ENCODE measurements around the gene NMBR. TPM values are rescaled to one million over a fixed set of nuclear protein-coding genes. Genes with fewer than 3 reads are reported as not detected.

The NMBR gene
- total and polyA plus RNA-seq, 2 of the 8 experiments (the other 6 are each of a cell fraction or from before 2014, with no cell fraction given), result 0.08 TPM; not detected in 1

GRCh38 chr6:142088858-142089216, 58.1 kb downstream of the NMBR start:
- H3K79me2 ChIP-seq (ENCODE audit: control insufficient read depth in 1 of 2, insufficient read depth in 2 of 2, low read length in 2 of 2), result no peaks in the 10 kb centered on the region
- CTCF ChIA-PET (ENCODE audit: partially characterized antibody), result interaction anchor here (0.6 to 0.9 kb wide), 4 partner anchors 12 to 222 kb away, joined by 3 to 5 read pairs (median 4); no protein-coding TSS in a partner anchor
- peaks cover 0 to 1% of the 10 kb centered on the region in 2 experiments for H4K20me1 ChIP-seq (replicated peaks in 1 of 2; ENCODE audit: control insufficient read depth in 1 of 2, insufficient read depth in 2 of 2, low read length in 2 of 2)
- H3K56ac ChIP-seq (replicated peaks; ENCODE audit: insufficient read length, low read depth, low read length), result no peak overlapping the region
- peak overlapping the region in 3 of 4 experiments; percentile 44 to 52 (median 47); a peak in 7 of 8 replicates for H3K4me3 ChIP-seq (ENCODE audit: extremely low read depth in 1 of 4, insufficient read depth in 2 of 4, low read depth in 3 of 4, low read length in 4 of 4)
- no peak overlapping the region for H2BK5ac ChIP-seq (ENCODE audit: low read depth, low read length)
- H3K4ac ChIP-seq (replicated peaks; ENCODE audit: insufficient read length, low read depth, low read length), result no peak overlapping the region
- H3K27ac ChIP-seq (ENCODE audit: low read depth, low read length), result no peak overlapping the region
- no peaks in the 10 kb centered on the region for H3K9me3 ChIP-seq (ENCODE audit: insufficient read depth in 2 of 2, low read depth in 1 of 2, low read length in 1 of 2)
- no peak overlapping the region for H2BK12ac ChIP-seq (ENCODE audit: low read depth, low read length)
- H3K4me2 ChIP-seq (ENCODE audit: insufficient read depth in 1 of 2, low read depth in 2 of 2, low read length in 2 of 2), result peak overlapping the region; percentile 69 to 95
- H2BK15ac ChIP-seq (ENCODE audit: low read length), result no peak overlapping the region
- H3K14ac ChIP-seq (ENCODE audit: insufficient read length), result no peak overlapping the region
- DNase-seq (ENCODE audit: low read depth in 1 of 2, low spot score in 2 of 2) (peak in 1 of 2 experiments; percentile 58), FAIRE-seq (no peak)
- H3K36me3 ChIP-seq (ENCODE audit: control insufficient read depth in 2 of 4, insufficient read depth in 4 of 4, low read length in 3 of 4), result no peaks in the 10 kb centered on the region
- H3K4me1 ChIP-seq (replicated peaks in 1 of 4; ENCODE audit: control insufficient read depth in 3 of 4, insufficient read depth in 4 of 4, low read length in 3 of 4), result no peaks in the 10 kb centered on the region
- POLR2A ChIA-PET (ENCODE audit: partially characterized antibody), result interaction anchor here (0.6 to 0.9 kb wide), 3 partner anchors 36 to 102 kb away, joined by 3 to 7 read pairs (median 3); no protein-coding TSS in a partner anchor
- H4K8ac ChIP-seq (ENCODE audit: extremely low read depth, insufficient read depth, low read length), result no peak overlapping the region
- no peak overlapping the region for H2BK20ac ChIP-seq (ENCODE audit: low read length)
- no peak overlapping the region for H3K9ac ChIP-seq (replicated peaks in 1 of 4; ENCODE audit: extremely low read depth in 1 of 4, low read depth in 3 of 4, low read length in 3 of 4)
- H3K27me3 ChIP-seq (replicated peaks in 1 of 4; ENCODE audit: control insufficient read depth in 3 of 4, extremely low read depth in 1 of 4, insufficient read depth in 3 of 4, low read length in 3 of 4), result peaks cover 0 to 8% (median 6%) of the 10 kb centered on the region in 4 experiments; a peak in 4 of 7 replicates
- peaks cover 8% of the 10 kb centered on the region for H3K23me2 ChIP-seq (ENCODE audit: low read depth, low read length)
- H3K23ac ChIP-seq (ENCODE audit: insufficient read length), result no peak overlapping the region
- H3K18ac ChIP-seq (ENCODE audit: extremely low read depth, low read length), result no peak overlapping the region
- no peak overlapping the region for H2BK120ac ChIP-seq (replicated peaks; ENCODE audit: low read depth, low read length)
- 39% methylated on average over 14 of the region's 14 CpGs; no CpG with 5 or more reads in 1 of the 2 experiments for WGBS, 2 experiments (ENCODE audit: extremely low coverage in 1 of 2, insufficient coverage in 1 of 2, insufficient read length in 1 of 2, insufficient replicate concordance in 2 of 2, low coverage in 1 of 2, low lambda C conversion rate in 2 of 2, missing lambda C conversion rate in 1 of 2)
- H4K91ac ChIP-seq (replicated peaks; ENCODE audit: insufficient read length, low read length), result no peak overlapping the region
- no peaks in the 10 kb centered on the region for H3K79me1 ChIP-seq (ENCODE audit: low read depth, low read length)
- no peak overlapping the region for H2AK5ac ChIP-seq (ENCODE audit: low read depth, low read length)
- H4K5ac ChIP-seq (ENCODE audit: insufficient read length, low read depth, low read length), result no peak overlapping the region
- no peak overlapping the region for H2AFZ ChIP-seq (ENCODE audit: low read length)
- TF ChIP-seq SAP30 (IDR thresholded peaks at IDR 0.05; ENCODE audit: insufficient read depth, insufficient replicate concordance, low read length) (peak; percentile 92), RAD21 (IDR thresholded peaks at IDR 0.05 in 1 of 2, conservative IDR thresholded peaks at IDR 0.05 in 1 of 2; ENCODE audit: low read depth in 2 of 2, low read length in 2 of 2) (peak in 1 of 2 experiments; percentile 13; a peak in 1 of 4 replicates), USF2 (IDR thresholded peaks at IDR 0.05; ENCODE audit: low read length) (no peak), TAF7 (optimal IDR thresholded peaks at IDR 0.05; ENCODE audit: borderline replicate concordance, low read depth, low read length) (peak; percentile 89), RXRA (IDR thresholded peaks at IDR 0.05; ENCODE audit: insufficient read depth, low read depth, low read length) (no peak), ATF3 (IDR thresholded peaks at IDR 0.05; ENCODE audit: insufficient read depth, low read depth, low read length) (no peak), SIN3A (conservative IDR thresholded peaks at IDR 0.05 in 1 of 2, IDR thresholded peaks at IDR 0.05 in 1 of 2; ENCODE audit: low read depth in 1 of 2, low read length in 2 of 2) (peak; percentile 98 to 99), HDAC2 (IDR thresholded peaks at IDR 0.05; ENCODE audit: borderline replicate concordance in 1 of 2, low read depth in 2 of 2, low read length in 2 of 2) (peak; percentile 57 to 86; a peak in 2 of 4 replicates), BACH1 (IDR thresholded peaks at IDR 0.05; ENCODE audit: low read length) (0 out of 2 replicates have a peak, but pooled peaks have one; percentile 2), CBX5 (IDR thresholded peaks at IDR 0.05; ENCODE audit: low read depth, low read length) (no peak)

Measured in H1 (cell line).